LNCaP clone FGC (cell line): ENCODE measurements around the gene CREBRF.
A peak's percentile ranks its signal among the peaks of the same experiment; 100 is the strongest.

Experiments
- DNase-seq: peaks from one replicate; pipeline ENCODE4 v3.0.0-alpha.2; 2011; ENCODE audit warnings: low read depth
- H3K4me3 ChIP-seq: 2 replicates; pipeline ENCODE4 v1.5.1; 2011; ENCODE audit warnings: mild to moderate bottlenecking, low read depth, low read length, control low read depth
- CTCF ChIP-seq: IDR thresholded peaks from 2 replicates; pipeline ENCODE4 v1.5.1; 2012; ENCODE audit warnings: mild to moderate bottlenecking; ENCODE audit not compliant: control insufficient read depth, insufficient read depth; ENCODE audit errors: extremely low read depth

The CREBRF gene

GRCh38 chr5:173047838-173048105 lies 8.4 kb upstream of the CREBRF start:
- TF ChIP-seq CTCF = no peak
- no peak overlapping the region for H3K4me3 ChIP-seq
- no peak for DNase-seq

- DNase-seq = no peak
- no peak overlapping the region for H3K4me3 ChIP-seq
- TF ChIP-seq CTCF = no peak
These were observed 5.4 kb upstream of the CREBRF start for GRCh38 chr5:173050791-173051190.

- DNase-seq = no peak
- TF ChIP-seq CTCF = no peak
These were observed 4.4 kb upstream of the CREBRF start for GRCh38 chr5:173051746-173052145.

GRCh38 chr5:173053041-173053440 lies 3.1 kb upstream of the CREBRF start:
- DNase-seq = no peak
- no peak overlapping the region for H3K4me3 ChIP-seq
- no peak for TF ChIP-seq CTCF

More at GRCh38 chr5:173051746-173052145, 4.4 kb upstream of the CREBRF start:
- H3K4me3 ChIP-seq = no peak overlapping the region

GRCh38 chr5:173055042-173055721 lies 970 bp upstream of the CREBRF start:
- TF ChIP-seq CTCF = no peak
- peak overlapping the region; percentile 82 for H3K4me3 ChIP-seq
- DNase-seq = no peak

- no peak for DNase-seq
- TF ChIP-seq CTCF = no peak
These were observed 500 bp upstream of the CREBRF start for GRCh38 chr5:173055722-173055982.

GRCh38 chr5:173056783-173057061 lies 570 bp downstream of the CREBRF start:
- H3K4me3 ChIP-seq = peak overlapping the region; percentile 82
- peak; percentile 15 for DNase-seq
- TF ChIP-seq CTCF = no peak

More at GRCh38 chr5:173055722-173055982, 500 bp upstream of the CREBRF start:
- H3K4me3 ChIP-seq = peak overlapping the region; percentile 82
